Chondrocyte (in vitro differentiated cells): Measurements from ENCODE around the gene FBRSL1. TPM values are rescaled to one million over a fixed set of nuclear protein-coding genes. Genes with fewer than 3 reads are reported as not detected.

Experiments
- DNase-seq: peaks from one replicate; pipeline ENCODE4 v3.0.0; 2021; ENCODE audit warnings: mixed read lengths, low spot score
- H3K27ac Mint-ChIP-seq: one replicate; pipeline ENCODE4 v1.8.0; 2021; ENCODE audit warnings: mild to moderate bottlenecking, moderate library complexity, mixed read lengths; ENCODE audit not compliant: unreplicated experiment
- H3K27me3 Mint-ChIP-seq: 2 replicates; pipeline ENCODE4 v1.8.0; 2021; ENCODE audit warnings: low read depth, mixed read lengths
- H3K36me3 Mint-ChIP-seq: 2 replicates; pipeline ENCODE4 v1.8.0; 2021; ENCODE audit warnings: low read depth, mixed read lengths
- H3K4me1 Mint-ChIP-seq: 2 replicates; pipeline ENCODE4 v1.8.0; 2021; ENCODE audit warnings: low read depth, mild to moderate bottlenecking, mixed read lengths
- H3K4me3 Mint-ChIP-seq: one replicate; pipeline ENCODE4 v1.8.0; 2021; ENCODE audit warnings: mild to moderate bottlenecking, moderate library complexity, mixed read lengths; ENCODE audit not compliant: unreplicated experiment
- H3K9me3 Mint-ChIP-seq: 2 replicates; pipeline ENCODE4 v1.8.0; 2021; ENCODE audit warnings: low read depth, mixed read lengths
- CTCF ChIP-seq: fragments of 200-600 bp; sonication (generic); IDR thresholded peaks from 2 replicates; pipeline ENCODE4 v1.5.0; 2021; ENCODE audit warnings: antibody characterized with exemption, mild to moderate bottlenecking, moderate library complexity
- total RNA-seq: library from RNA; stranded (reverse); gene quantifications from 3 replicates; pipeline ENCODE4 v1.2.1, GENCODE V29; 2021

The FBRSL1 gene
- total RNA-seq, 1 donor from 2014 or later, result 41.1 TPM

- no peak for TF ChIP-seq CTCF
- no peak for DNase-seq
- Mint-ChIP-seq H3K9me3 (no peaks in the 10 kb centered on the region), H3K27me3 (peaks cover 2% of the 10 kb centered on the region), H3K4me1 (peaks cover 3% of the 10 kb centered on the region), H3K27ac (no peak overlapping the region), H3K4me3 (no peak overlapping the region), H3K36me3 (peaks cover 4% of the 10 kb centered on the region)
These were observed 54.5 kb downstream of the FBRSL1 start for GRCh38 chr12:132544498-132544897.

- no peak for TF ChIP-seq CTCF
- H3K27ac Mint-ChIP-seq, result no peak overlapping the region
- H3K4me1 Mint-ChIP-seq, result peaks cover 3% of the 10 kb centered on the region
- no peaks in the 10 kb centered on the region for H3K9me3 Mint-ChIP-seq
- H3K27me3 Mint-ChIP-seq, result peaks cover 2% of the 10 kb centered on the region
- H3K36me3 Mint-ChIP-seq, result peaks cover 4% of the 10 kb centered on the region
- DNase-seq, result no peak
- no peak overlapping the region for H3K4me3 Mint-ChIP-seq
These were observed 55.4 kb downstream of the FBRSL1 start for GRCh38 chr12:132545164-132545953.

DNA sequence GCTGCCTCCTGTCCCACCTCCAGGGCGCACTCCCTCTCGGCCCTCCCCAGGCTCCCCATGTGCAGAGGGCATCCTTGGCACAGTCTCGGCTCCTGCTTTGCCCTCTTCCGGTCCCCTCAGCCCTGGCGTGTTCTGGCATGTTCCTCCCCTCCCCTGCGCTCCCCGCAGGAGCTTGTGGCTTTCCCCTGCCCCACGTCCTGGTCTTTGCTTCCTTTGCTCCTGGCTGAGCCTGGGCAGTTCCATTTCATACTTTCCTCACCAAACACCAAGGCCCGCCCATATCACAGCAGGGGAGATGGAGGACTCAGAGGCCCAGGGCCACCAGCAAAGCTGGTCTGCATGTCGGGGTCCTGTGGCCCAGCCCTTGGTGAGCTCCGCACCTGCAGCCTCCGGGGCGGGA, 56.0 kb downstream of the FBRSL1 start:
- no peak for TF ChIP-seq CTCF
- H3K4me3 Mint-ChIP-seq, result no peak overlapping the region
- H3K36me3 Mint-ChIP-seq, result peaks cover 4% of the 10 kb centered on the region
- no peak overlapping the region for H3K27ac Mint-ChIP-seq
- DNase-seq, result no peak
- H3K9me3 Mint-ChIP-seq, result no peaks in the 10 kb centered on the region
- H3K27me3 Mint-ChIP-seq, result peaks cover 2% of the 10 kb centered on the region
- H3K4me1 Mint-ChIP-seq, result peaks cover 3% of the 10 kb centered on the region

DNA sequence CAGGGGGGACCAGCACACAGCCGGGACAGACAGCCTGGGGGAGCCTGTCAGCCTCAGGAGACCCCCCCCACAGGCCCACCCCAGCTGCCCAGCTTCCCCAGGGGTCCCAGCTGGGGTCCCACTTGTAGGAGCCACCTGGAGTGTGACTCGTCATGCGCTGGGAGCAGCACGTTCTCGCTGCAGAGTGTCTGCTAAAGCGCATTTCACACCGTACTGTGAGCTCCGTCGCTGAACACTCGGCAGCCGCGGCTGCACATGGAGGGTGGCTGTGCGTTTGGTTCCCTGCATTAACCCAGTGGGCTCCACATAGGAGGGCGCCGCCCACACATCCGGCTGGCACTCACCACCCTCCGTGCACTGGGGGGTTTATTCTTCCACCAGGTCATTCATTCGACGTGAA, 56.7 kb downstream of the FBRSL1 start:
- peaks cover 3% of the 10 kb centered on the region for H3K4me1 Mint-ChIP-seq
- peaks cover 2% of the 10 kb centered on the region for H3K27me3 Mint-ChIP-seq
- H3K27ac Mint-ChIP-seq, result no peak overlapping the region
- H3K9me3 Mint-ChIP-seq, result no peaks in the 10 kb centered on the region
- no peak for DNase-seq
- no peak for TF ChIP-seq CTCF
- no peak overlapping the region for H3K4me3 Mint-ChIP-seq
- H3K36me3 Mint-ChIP-seq, result peaks cover 4% of the 10 kb centered on the region

GRCh38 chr12:132547205-132547740, 57.3 kb downstream of the FBRSL1 start:
- no peak overlapping the region for H3K4me3 Mint-ChIP-seq
- H3K9me3 Mint-ChIP-seq, result no peaks in the 10 kb centered on the region
- peaks cover 4% of the 10 kb centered on the region for H3K36me3 Mint-ChIP-seq
- TF ChIP-seq CTCF, result no peak
- peaks cover 2% of the 10 kb centered on the region for H3K27me3 Mint-ChIP-seq
- DNase-seq, result no peak
- H3K27ac Mint-ChIP-seq, result no peak overlapping the region
- H3K4me1 Mint-ChIP-seq, result peaks cover 3% of the 10 kb centered on the region
